Panc1 (cell line): ENCODE results near the gene SMAD7.

Experiments used
- POLR2AphosphoS5 ChIP-seq: IDR thresholded peaks from 2 replicates; pipeline ENCODE4 v1.6.1; 2012; ENCODE audit warnings: mild to moderate bottlenecking, low read depth, low read length, moderate library complexity
- SIN3A ChIP-seq: IDR thresholded peaks from 2 replicates; pipeline ENCODE4 v1.6.1; 2012; ENCODE audit warnings: low read depth, mild to moderate bottlenecking, low read length, moderate library complexity, borderline replicate concordance; ENCODE audit not compliant: insufficient read depth
- TCF7L2 ChIP-seq: IDR thresholded peaks from 2 replicates; pipeline ENCODE4 v1.6.1; 2011; ENCODE audit warnings: mild to moderate bottlenecking, low read depth, low read length, inconsistent platforms
- TF ChIP-seq, protein P1 (sequence below): fragments of 450-650 bp; IDR thresholded peaks from 2 replicates; pipeline ENCODE4 v1.5.1; 2017; ENCODE audit warnings: mild to moderate bottlenecking
- TF ChIP-seq, protein P2 (sequence below), 2 experiments: IDR thresholded peaks; 2 replicates each; pipeline ENCODE4 v1.6.1; 2011 to 2012; ENCODE audit warnings: low read depth in 2 of 2, control low read depth in 1 of 2, low read length in 1 of 2, mild to moderate bottlenecking in 1 of 2, moderate library complexity in 1 of 2; ENCODE audit not compliant: insufficient read depth in 1 of 2

DNA sequence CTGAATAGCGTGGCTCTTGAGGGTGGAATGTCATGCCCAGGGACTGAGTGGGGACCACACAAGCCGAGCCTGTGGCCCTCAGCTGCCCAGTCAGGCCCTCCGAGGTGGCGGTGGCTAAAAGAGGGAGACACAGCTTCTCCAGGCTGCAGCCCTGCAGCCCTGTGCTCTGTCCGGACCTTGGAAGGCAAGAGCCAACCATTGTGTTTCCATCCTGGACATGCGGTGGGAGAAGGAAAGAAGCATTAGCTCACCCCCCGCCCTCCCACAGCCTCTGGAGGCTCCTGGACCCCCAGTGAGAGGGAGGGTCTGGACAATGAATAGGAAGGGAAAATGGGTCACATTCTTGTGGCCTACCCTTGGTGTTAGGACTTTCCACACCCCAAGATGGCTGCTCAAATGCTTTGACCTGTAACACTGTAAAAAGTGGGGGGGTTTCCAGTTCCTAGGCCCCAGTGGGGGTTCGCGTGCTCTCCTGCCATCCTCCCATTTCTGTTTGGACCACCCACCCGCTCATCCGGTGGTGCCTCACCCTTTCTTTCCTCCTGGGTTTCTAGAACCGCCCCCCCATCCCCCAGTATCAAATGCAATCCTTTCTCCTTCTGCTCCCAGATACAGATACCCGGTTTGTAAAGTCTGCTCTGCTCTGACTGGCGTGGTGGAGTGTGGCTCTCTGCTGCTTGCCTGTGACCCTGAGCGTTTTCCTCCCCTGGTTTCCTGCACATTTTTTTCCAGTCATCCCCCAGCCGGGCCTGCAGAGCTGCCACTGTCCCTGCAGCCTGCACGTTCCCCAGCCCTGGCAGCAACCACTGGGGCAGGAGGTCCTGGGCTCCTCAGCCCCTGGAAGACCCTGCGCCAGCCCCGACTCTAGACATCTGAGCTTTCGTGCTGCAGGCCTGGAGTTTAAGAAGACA lies 36.3 kb upstream of the SMAD7 start:
- TF ChIP-seq, protein P1, sequence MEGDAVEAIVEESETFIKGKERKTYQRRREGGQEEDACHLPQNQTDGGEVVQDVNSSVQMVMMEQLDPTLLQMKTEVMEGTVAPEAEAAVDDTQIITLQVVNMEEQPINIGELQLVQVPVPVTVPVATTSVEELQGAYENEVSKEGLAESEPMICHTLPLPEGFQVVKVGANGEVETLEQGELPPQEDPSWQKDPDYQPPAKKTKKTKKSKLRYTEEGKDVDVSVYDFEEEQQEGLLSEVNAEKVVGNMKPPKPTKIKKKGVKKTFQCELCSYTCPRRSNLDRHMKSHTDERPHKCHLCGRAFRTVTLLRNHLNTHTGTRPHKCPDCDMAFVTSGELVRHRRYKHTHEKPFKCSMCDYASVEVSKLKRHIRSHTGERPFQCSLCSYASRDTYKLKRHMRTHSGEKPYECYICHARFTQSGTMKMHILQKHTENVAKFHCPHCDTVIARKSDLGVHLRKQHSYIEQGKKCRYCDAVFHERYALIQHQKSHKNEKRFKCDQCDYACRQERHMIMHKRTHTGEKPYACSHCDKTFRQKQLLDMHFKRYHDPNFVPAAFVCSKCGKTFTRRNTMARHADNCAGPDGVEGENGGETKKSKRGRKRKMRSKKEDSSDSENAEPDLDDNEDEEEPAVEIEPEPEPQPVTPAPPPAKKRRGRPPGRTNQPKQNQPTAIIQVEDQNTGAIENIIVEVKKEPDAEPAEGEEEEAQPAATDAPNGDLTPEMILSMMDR = no peak
- TF ChIP-seq, protein P2, sequence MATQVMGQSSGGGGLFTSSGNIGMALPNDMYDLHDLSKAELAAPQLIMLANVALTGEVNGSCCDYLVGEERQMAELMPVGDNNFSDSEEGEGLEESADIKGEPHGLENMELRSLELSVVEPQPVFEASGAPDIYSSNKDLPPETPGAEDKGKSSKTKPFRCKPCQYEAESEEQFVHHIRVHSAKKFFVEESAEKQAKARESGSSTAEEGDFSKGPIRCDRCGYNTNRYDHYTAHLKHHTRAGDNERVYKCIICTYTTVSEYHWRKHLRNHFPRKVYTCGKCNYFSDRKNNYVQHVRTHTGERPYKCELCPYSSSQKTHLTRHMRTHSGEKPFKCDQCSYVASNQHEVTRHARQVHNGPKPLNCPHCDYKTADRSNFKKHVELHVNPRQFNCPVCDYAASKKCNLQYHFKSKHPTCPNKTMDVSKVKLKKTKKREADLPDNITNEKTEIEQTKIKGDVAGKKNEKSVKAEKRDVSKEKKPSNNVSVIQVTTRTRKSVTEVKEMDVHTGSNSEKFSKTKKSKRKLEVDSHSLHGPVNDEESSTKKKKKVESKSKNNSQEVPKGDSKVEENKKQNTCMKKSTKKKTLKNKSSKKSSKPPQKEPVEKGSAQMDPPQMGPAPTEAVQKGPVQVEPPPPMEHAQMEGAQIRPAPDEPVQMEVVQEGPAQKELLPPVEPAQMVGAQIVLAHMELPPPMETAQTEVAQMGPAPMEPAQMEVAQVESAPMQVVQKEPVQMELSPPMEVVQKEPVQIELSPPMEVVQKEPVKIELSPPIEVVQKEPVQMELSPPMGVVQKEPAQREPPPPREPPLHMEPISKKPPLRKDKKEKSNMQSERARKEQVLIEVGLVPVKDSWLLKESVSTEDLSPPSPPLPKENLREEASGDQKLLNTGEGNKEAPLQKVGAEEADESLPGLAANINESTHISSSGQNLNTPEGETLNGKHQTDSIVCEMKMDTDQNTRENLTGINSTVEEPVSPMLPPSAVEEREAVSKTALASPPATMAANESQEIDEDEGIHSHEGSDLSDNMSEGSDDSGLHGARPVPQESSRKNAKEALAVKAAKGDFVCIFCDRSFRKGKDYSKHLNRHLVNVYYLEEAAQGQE (IDR thresholded peaks at IDR 0.05; ENCODE audit: insufficient read depth in 1 of 2, low read depth in 2 of 2, low read length in 1 of 2) = no peak
- TF ChIP-seq POLR2AphosphoS5 (no peak), SIN3A (no peak), TCF7L2 (no peak)
